Activated CD4-positive, alpha-beta T cell treated with anti-CD3 and anti-CD28 coated beads, Interleukin-10, Interleukin-2, amounts not matched to agents 100 ng/mL and 50 ng/mL, durations not matched to agents 16 hours and 8 hours (primary cell): ENCODE measurements around the gene JAKMIP2.
"Not testable (repeated sequence)": the region's sequence is repeated elsewhere in the genome, so short reads cannot be mapped to it uniquely, and the experiment has no call there.

ENCODE experiments used
- DNase-seq: peaks from one replicate; pipeline ENCODE4 v3.0.0-alpha.2; 2020

JAKMIP2 gene

DNA sequence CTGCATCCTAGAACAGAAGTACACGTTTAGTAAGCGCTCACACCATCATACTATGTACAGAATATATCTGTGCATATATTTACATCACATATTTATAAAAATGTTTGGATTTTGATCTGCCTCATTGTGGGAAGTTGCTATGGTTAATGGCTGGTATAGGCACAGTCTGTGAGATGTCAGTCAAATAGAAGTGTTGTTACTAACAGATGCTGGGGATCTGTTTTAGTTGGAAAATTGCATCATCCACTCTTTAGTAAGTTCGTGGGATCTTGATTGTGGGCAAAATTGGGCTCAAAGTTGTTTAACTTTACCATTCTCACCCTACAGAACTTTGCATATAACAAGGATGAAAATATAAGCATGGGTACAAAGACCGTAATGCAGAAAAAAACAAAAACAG, 196.3 kb downstream of the JAKMIP2 start:
- DNase-seq = no peak

DNA sequence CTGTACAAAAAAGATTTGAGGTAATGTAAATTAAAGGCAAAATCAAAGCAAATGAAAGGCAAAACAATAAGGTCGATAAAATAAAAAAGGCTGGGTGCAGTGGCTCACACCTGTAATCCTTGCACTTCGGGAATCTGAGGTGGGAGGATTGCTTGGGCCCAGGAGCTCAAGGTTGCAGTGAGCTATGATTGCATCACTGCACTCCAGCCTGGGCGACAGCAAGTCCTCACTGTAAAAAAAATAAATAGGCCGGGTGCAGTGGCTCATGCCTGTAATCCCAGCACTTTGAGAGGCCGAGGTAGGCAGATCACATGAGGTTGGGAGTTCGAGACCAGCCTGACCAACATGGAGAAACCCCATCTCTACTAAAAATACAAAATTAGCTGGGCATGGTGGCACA, 200.3 kb downstream of the JAKMIP2 start:
- DNase-seq = not testable (repeated sequence)

DNA sequence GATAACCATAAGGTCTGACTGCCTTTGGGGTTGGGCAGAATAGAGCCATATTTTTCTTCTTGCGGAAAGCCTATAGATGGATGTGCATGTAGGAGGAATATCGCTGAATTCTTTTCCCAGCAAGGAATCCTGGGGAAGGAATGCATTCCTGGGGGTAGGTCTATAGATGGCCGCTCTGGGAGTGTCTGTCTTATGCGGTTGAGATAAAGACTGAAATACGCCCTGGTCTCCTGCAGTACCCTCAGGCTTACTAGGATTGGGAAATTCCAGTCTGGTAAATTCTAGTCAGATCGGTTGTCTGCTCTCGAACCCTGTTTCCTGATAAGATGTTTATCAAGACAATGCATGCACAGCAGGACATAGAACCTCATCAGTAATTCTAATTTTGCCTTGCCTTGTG, 202.1 kb downstream of the JAKMIP2 start:
- not testable (repeated sequence) for DNase-seq

DNA sequence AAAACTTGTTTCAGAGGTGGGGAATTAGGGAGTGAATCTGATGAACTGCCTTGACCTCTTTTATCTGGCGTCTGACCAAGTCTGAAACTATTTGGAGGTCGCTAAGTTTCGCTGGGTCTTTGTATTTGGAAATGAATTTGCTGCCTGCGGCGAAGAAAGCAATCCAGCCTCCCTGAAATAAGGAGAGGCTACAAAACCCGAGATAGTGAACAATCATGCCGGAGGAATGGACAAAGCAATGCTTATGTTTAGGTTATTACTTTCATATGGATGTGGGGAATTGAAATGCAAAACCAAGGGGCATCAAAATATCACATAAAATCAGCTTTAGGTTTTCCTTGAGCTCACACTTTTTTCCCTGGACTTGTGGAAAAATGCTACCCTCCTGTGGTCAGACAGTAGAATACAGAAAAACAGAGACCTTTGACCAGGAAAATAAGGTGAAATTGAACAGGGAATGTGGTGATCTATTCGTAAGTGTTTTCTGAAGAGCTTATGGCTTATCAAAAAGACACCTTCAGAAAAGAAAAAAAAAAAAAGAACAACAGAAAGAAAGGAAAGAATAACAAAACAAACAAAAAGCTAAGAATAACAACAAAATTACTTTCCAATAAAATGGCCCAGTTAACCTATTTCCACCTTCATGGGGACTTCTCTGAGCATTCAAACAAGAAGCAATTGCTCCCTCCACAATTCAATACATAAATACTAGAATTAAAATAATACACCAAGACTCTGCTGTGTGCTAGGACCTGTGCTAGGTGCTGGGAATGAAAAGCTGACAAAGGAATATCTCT, 204.1 kb downstream of the JAKMIP2 start:
- no peak for DNase-seq

DNA sequence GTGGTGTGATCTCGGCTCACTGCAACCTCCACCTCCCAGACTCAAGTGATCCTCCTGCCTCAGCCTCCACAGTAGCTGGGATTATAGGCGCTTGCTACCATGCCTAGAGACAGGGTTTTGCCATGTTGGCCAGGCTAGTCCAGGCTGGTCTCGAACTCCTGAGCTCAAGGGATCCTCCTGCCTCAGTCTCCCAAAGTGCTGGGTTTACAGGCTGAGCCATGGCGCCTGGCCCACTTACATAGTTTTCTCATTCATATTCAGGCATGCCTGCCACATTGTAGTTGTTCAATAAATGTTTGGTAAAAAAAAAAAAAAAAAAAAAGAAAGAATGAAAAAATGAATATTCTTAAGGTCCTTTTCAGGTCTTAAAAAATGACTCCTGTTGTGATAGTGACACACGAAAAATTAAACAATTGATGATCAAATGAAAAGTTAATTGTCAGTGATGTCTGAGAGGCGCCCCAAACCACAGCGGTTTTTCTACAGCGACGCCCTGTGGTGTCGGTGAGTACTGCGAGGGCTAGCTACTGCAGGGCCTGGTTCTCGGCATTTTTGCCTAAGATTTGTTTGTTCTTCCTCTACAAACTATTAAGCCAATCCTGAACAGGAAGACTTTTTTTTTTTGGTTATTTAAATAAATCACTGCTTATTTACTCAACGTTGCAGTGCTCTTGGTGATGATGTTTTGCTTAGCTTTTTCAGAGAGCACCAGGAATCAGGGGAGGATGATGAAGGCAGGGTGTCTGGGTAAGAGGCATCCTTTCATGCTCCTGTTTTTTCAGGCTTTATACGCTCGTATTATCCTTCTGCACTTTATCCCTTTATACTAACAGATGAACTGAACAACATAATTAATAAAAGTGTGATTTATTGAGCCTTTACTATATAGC, 205.6 kb downstream of the JAKMIP2 start:
- peak; percentile 34 for DNase-seq

DNA sequence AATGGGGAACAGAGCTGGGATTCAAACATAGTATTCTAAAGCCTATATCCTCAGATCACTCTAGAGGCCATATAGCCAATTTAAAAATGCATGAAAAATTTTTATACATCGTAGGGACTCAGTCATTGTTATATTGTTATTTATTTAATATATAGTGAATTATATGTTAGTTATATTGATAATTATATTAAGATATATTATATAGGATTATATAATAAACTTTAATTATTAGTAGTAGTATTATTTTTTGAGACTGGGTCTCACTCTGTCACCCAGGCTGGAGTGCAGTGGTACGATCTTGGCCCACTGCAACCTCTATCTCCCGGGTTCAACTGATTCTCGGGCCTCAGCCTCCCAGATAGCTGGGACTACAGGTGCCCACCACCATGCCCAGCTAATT, 206.9 kb downstream of the JAKMIP2 start:
- no peak for DNase-seq

DNA sequence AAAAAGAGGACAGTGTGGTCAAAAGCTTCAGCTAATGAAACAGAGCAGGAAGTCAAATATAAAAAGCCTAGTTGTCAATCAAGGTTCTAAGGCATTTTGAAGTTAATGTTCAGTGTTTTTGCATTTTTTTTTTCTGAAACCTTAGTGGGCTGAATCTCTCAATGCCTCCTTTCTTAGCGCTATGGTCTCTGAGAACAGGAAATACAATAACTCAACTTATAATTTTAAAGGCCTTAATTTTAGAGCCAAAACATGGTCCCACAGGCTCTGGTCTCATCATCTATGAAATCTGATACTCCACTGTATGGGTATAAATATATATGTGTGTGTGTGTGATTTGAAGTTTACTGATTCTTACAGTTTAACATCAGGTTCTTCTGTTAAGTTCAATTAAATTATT, 209.3 kb downstream of the JAKMIP2 start:
- no peak for DNase-seq

DNA sequence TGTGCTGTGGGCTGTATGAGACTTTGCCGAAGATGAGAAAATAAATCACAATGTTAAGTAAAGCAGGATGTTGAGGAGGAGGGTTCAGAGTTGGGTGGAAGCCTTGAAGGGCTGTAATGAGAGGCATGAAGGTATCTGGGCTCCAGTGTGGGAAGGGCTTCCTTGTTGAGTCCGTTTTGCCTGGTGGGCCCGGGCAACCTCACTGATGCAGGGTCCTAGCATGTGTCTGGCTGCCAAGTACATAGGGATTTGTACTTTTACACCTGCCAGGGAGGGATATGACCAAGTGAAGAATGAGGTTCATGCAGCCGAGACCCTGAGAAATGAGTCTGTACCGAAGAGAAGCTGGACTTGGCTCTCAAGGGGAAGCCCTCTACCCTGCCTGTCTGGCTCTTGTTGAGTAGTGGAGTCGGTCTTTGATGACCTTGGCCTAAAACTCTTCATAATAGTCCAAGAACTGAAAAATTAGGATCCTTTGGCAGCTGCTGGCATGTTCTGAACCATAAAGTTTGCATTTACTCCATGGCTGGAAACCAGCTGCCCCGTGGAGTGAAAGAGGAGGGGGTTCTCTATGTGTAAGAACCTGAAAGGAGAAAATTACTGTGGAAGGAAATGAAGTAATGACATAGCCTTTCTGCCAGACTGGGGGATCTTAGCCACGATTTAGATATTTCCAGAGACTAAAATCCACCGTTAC, 213.7 kb downstream of the JAKMIP2 start:
- DNase-seq = no peak

DNA sequence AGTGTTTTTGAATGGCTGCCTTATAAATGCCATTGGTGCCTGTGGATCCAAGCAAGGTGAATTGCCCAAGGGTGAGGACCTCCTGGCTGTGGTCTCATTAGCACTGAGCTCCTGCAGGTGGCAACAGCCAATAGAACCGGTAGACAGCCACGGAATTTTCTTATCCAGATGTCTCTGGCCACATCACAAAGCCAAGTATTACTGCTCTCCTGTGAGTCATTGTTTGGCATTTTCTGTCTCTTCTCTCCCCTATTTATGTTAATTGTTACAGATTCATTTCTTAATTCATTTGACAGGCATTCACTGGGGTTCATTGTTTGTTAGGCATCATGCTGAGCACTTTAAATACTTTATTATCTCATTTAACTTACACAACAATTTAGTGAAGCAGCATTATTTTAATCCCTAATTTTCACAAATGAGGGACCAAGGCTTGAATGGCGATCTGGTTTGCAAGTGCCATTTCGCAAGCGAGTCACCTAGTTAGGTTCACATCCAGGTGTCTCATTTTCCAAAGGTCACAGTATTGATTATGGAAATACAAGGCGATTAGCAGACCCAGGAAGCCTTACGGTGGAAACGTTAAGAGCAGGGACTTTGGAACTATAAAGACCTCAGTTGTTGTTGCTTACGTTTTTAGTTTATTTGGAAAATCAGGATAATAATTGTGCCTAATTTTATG, 214.5 kb downstream of the JAKMIP2 start:
- DNase-seq = no peak

DNA sequence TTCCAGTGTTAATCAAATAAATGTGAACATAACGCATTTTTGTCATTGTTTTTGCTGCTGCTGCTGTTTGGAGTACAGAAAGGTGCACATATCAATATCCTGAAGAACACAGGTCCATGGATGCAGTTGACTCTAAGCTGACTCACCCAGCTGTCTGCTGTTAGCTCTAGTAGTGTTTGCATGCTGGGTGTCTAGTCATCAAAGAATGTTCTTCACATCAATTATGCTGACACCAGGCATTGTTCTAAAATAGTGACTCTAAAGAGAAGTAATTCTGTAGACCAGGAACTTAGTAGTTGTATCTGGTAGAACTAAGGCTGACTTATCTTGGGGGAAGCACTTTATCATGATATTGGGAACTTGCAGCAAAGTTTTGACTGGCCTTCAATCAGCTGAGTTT, 217.0 kb downstream of the JAKMIP2 start:
- DNase-seq = no peak

DNA sequence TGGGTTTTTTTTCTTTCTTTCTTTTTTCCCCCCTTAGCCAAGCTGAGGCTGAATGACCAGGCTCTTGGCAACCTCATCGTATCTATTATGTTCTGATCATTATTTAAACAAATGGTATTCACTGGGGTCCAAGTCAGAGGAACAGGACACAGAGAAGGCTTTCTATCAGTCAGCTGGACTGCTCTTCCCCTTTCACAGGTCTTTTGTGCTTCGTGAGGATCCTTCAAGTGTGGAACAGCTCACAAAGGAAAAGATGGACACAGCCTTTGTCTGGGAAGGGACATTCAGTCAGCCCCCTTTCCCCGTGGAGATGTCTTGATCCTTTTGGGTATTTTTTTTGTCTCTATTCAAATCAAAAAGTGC, 218.4 kb downstream of the JAKMIP2 start:
- DNase-seq = no peak

DNA sequence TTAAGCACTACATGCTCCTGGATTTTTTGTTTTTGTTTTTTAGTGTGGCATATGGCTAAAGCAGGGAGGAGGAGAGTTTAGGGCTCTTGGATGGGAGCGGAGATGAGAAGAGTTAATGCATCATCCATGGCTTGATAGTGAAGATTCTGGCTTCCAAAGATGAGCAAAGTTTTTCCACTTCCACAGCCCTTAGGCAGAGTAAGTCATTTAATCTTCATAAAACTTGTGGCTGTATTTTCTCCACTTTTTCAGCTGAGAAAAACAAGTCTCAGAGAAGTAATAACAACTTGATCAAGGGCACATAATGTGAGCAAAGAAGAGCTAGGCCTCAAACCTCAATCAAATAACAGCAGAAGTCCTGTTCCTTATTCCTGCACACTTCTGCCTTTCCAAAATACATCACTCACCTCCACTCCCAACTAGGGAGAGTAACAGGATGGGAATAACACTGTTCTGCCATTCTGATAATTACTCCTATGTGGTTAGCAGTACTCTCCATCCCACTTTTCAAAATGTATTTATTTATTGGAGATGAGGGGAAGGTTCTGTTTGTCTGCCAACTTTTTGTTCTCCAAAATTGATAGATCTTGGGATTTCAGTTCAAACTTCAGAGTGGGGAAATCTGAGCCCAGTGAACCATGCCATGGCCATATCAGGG, 218.9 kb downstream of the JAKMIP2 start:
- DNase-seq = no peak

DNA sequence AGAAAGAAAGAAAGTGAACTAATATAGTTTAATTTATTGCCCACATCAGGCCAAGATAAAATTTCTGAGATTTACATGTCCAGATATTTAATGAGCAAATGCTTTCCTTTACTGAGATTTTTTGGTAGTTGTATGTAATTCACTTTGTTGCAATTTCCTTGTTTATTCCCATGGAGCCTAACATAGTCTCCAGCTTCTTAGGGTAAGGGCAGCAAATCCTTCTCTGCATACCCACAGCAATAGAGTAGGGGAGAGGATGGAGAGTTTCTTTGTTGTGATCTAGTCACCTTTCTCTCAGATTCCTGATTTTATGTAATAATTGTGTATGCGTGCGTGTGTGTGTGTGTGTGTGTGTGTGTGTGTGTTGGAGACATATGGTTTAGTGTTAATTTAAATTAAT, 221.1 kb downstream of the JAKMIP2 start:
- DNase-seq = no peak

DNA sequence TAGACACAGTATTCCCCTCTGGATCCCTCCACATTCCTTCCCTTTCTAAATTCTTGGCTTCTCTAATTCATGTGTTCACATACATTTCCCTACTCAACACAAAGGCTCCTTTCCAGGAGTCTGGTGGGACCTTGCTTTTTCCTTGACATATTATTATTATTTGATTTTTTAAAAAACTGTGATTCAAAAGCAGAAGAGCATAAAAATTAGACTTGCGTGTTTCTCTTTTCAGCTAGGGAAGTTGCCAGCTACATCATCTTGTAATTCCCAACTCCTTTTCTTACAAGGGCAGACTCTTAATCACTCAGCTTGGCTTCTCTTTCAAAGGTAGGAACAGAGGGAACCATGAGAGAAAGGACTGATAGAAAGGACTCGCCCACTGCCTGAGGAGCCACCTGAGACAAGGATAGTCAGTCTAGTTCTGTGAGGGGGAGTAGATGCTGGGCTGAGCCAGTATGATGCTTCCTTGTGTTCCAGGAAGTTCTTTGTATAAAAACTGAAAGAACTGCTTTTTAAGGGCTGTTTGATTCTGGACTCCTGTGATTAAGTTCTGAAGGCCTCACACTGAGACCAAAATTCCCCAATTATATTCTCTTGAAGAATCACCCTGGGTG, 221.7 kb downstream of the JAKMIP2 start:
- no peak for DNase-seq

DNA sequence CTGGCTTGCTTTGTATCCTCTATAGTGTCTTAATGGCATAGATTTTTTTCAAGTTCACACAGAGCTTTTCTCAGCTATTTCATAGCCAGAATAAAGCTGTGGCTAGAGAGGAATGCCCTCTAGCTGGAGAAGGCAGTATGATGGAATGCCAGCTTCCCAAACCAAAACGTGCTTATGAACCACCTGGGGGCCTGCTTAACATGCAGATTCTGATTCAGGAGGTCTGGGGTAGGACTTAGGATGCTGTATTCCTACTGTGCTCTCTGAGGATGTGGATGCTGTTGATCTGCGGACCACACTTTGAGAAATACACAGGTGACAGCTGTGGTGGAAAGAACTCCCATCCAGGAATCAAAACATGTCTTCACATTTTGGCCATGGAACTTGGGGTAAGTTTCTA, 222.8 kb downstream of the JAKMIP2 start:
- DNase-seq = no peak

DNA sequence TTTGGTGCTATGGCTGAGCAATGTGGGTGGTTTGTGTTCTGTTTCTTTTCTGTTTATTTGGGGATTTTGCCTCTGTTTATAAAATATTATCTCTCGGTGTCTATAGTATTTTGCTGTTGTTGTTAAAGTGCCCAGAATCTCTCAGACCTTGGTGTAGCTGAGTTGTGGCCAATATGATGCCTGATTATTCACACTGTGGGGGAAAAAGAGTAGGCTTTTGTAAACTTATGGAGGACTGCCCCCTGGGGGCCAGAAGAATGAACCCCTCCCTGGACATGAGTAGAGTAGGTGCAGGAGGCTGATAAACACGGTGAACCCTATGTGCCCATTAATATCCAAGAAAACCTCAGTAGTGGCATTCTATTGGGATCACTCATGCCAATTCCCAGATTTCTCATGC, 223.7 kb downstream of the JAKMIP2 start:
- peak; percentile 1 for DNase-seq

DNA sequence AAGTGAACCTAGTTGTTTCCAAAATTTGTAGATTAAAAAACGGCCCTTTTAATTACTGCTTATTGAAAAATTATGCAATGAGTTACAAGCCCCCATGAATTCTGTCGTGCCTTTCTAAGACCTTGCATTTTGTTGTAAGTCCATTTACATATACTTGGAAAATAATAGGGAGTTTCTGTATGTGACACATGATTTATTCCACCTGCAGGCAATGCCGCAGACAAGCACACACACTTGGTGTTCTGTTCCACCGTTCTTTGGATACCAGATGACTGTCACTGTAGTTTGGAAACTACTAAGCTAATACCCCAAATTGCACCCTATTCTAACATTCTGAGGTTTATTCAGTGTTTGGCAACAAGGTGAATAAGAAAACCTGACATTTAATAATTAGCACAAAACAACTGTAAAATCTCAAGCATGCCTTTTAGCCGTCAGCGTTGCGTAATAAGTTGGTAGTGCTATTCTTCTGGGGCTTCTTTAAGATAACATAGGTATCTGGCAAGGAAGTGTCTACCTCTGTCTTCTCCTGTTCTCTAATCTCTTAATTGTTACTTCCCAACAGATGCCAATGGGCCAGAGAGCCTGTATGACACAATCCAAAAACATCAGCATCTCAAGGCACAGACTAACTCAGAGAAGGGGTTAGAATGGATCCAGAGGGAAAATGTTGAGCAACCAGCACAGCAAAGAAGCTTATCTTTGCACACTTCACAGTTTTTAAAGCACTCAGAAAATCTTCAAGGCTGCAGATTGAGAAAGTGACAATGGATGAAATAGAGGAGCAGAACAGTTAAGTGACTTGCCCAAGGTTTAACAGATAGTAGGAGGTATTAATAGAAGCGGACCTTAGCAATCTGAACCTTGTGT, 224.4 kb downstream of the JAKMIP2 start:
- DNase-seq = no peak

DNA sequence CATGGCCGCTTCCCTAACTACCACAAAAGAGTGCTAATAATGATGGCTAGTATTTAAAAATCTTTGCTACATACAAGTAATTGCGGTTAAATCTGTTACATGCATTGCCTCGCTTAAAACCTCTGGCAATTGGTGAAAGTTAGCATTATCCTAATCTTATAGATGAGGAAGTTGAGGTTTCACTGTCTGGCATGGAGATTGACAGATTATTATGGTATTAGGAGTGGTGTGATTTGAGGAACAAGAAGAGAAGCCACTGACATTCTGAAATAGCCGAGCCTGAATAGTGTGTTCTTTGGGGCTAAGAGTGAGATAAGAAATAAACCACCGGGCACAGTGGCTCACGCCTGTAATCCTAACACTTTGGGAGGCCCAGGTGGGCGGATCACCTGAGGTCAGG, 227.4 kb downstream of the JAKMIP2 start:
- no peak for DNase-seq

DNA sequence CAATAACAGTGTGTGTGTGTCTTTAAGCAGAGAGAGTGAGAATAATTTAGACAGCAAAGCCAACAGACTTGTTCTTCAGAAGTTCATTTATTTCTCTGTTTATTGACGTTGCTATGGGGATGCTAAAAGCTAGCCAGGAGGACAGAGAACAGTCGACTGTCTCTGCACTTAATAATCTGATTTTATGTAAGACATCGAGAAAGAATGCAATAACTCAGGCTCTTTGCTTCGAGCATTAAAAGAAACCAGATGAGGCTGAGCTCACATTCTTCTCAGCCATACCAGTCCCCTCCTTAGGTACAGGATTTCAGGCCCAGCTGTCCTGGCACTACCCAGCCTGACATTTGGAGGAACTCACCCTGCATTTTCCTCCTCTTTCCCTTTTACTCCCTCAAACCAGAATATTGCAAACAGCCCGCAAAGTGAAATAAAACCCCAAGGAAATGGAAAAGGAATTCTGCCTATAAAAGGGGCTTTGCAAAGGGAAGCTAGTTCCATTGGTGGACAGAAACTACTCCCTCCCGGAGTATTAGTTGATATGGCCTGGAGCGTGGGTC, 228.2 kb downstream of the JAKMIP2 start:
- no peak for DNase-seq

DNA sequence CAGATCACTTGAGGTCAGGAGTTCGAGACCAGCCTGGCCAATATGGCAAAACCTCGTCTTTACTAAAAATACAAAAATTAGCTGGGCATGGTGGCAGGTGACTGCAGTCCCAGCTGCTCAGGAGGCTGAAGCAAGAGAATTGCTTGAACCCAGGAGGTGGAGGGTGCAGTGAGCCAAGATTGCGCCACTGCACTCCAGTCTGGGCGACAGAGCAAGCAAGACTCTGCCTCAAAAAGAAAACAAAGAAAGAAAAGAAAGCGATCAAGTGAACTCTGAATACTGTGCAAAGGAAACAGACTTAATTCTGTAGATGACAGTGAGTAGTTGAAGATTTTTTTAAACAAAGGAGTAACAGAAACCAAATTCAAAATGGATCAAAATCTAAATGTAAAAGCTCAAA, 228.7 kb downstream of the JAKMIP2 start:
- not testable (repeated sequence) for DNase-seq

DNA sequence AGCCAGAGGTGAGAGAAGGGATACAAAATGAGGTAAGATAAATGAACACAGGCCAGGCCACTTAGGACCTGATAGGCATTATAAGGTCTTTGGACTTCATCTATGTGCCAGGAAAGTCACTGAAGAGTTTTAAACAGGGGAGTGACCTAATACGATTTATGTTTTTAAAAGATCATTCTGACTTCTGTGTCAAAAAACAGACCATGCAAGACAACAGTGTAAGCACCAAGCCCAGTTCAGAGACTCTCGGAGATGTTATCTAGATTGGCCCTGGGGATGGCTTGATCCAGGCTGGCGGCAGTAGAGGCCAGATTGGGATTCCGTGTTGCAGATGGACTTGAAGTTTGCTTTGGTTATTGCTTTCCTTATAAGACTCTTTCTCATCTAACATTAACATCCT, 229.6 kb downstream of the JAKMIP2 start:
- DNase-seq = no peak
